Stimulated activated CD8-positive, alpha-beta memory T cell treated with anti-CD3 and anti-CD28 coated beads, Interleukin-12 subunit alpha, Interleukin-12 subunit beta, amount 100 ng/mL, for 24 hours (primary cell): Measurements from ENCODE around the gene FHIP1A.

ENCODE experiments used
- DNase-seq: peaks from one replicate; pipeline ENCODE4 v3.0.0-alpha.2; 2020; ENCODE audit errors: extremely low read depth

Gene FHIP1A

GRCh38 chr4:151417766-151418376, 8.9 kb downstream of the FHIP1A start:
- no peak for DNase-seq

DNA sequence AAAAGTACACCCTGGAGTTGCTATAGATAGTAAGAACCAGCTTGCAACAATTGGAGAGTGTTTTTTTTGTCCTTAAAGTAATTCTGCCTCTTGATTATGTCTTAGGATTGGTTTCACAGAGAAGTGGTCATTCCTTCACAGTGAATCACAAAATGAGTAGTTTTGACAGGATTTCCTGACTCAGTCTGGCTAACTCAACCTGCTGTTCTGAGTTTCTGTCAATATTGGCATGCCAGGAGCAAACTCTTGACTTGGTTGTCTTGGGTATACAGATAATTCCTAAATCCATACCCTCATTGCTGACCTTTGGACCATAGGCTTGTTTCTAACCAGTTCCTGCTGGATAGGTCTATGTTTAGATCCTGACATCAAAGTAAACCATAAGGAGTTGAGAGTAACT, 9.4 kb downstream of the FHIP1A start:
- DNase-seq: no peak

DNA sequence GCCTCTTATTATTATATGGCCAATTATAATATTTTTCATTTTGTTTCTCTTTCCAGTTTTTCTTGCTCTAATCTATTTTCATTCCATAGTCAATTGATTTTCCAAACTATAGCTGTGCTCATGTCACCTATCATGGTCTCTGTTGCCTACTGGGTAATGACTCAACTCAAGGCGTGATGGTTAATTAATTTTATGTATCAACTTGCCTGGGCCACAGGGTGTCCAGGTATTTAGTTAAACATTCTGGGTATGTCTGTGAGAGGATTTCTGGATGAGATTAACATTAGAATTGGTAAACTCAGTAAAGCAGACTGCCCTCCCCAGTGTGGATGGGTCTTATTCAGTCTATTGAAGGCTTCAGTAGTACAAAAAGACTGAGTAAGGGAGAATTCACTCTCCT, 9.9 kb downstream of the FHIP1A start:
- no peak for DNase-seq

GRCh38 chr4:151420250-151420807, 11.4 kb downstream of the FHIP1A start:
- no peak for DNase-seq

DNA sequence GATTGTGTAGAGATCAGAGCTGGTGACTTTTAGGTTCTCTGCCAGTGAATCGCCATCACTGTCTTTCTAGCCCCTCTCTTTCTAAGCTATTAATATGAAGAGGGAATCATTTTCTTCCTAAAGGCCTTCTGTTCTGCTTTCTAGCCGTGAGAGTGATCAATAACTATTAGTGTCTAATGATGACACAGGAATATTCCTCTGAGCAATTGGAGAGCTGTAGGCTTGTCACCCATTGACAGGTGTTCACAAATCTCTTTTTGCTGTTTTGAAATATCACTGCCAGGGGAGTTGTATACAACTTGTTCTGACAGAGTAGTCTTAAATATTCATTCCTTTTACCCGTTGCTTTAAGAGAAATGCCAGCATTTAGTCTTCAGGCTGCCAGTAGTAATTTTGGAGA, 13.9 kb downstream of the FHIP1A start:
- no peak for DNase-seq

- DNase-seq: no peak
These were observed 17.5 kb downstream of the FHIP1A start for GRCh38 chr4:151426513-151426912.

DNA sequence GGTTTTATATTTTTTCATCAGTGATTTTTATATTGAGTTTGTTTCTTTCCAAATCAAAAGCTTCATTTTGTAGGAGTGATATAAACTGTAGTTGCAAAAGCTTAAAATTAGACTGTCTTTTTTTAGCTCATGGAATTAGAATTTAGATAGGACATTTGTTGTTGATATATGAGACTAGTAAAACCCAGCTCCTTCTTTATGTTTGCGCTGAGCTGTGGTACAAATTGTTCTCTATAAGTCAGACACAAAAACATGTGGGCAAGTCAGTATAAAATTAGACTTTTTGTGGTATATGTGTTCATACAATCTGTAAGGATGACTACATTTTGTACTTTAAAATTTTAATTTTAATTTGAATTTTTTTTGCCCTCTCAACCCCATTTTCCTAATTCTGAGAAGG, 18.3 kb downstream of the FHIP1A start:
- no peak for DNase-seq

DNA sequence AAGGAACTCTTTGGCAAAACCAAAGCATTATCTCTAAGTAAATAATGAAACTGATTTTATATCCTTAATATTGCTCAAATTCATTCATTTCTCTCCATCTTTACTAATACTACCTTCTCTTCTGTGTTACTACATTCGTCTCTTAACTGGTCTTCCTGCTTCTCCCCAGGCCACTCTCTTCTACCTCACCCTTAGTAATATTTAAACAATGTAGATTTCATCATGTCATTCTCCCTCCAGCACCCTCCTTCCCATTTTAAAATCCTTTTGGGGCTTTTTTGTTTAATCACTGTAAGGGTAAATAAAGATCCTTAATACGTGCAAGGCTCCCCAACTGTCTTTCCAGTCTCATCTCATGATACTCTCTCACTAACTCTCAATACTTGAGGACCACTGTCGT, 19.4 kb downstream of the FHIP1A start:
- no peak for DNase-seq

- no peak for DNase-seq
These were observed 21.1 kb downstream of the FHIP1A start for GRCh38 chr4:151429957-151430570.

- no peak for DNase-seq
These were observed 21.9 kb downstream of the FHIP1A start for GRCh38 chr4:151430740-151431457.

- no peak for DNase-seq
These were observed 22.8 kb downstream of the FHIP1A start for GRCh38 chr4:151431728-151432127.

GRCh38 chr4:151432654-151433053, 23.7 kb downstream of the FHIP1A start:
- DNase-seq: no peak

DNA sequence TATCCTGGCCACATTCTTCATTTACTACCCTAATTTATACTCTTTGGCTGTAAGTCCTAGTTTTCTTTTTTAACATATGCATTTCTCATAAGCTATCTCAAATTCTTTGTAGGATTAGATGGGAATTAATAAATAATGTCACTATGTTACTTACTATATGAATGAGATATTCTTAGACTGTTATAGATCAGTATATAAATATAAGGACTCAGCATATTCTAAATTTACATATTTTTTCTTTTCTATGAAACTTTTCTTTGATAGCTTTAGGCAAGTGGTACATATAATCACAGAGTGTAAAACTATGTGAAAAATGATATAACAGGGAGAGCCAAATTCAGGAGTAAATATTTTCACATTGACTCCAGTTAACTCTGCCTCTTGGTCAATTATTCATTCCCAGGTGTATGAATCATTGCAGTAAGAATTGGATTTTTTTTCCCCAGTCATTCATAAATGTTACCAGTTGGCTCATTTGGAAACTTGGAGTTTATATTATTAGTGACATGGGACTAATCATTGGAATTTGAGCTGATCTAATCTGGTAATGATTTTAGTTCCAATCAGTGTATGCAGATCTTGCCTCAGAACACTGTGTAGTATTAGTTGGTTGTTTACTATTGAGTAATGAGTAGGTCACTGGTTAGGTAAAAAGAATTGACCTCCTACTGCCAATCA, 25.3 kb downstream of the FHIP1A start:
- no peak for DNase-seq

- no peak for DNase-seq
These were observed 27.1 kb downstream of the FHIP1A start for GRCh38 chr4:151436093-151436518.

DNA sequence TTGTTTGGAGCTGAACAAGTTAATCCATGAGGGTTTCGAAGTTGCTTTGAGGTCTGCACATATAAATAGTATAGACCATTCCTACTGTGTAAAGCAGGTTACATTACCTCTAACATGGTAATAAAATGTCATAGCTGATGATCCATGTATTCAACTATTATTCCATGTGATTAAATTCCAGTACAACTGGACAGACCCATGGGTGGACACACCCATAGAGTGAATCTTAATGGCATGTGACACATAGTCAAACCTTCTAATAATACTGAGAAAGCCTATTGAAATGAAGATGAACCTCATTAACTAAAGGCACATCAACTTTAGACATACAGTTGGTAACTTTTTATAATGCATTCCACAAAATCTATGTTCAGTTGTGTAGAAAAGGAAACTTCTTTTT, 28.5 kb downstream of the FHIP1A start:
- no peak for DNase-seq

GRCh38 chr4:151438154-151438553, 29.2 kb downstream of the FHIP1A start:
- DNase-seq: no peak

- no peak for DNase-seq
These were observed 30.3 kb downstream of the FHIP1A start for GRCh38 chr4:151439320-151439719.

GRCh38 chr4:151442002-151442401, 33.0 kb downstream of the FHIP1A start:
- no peak for DNase-seq

GRCh38 chr4:151443247-151443646, 34.3 kb downstream of the FHIP1A start:
- no peak for DNase-seq

DNA sequence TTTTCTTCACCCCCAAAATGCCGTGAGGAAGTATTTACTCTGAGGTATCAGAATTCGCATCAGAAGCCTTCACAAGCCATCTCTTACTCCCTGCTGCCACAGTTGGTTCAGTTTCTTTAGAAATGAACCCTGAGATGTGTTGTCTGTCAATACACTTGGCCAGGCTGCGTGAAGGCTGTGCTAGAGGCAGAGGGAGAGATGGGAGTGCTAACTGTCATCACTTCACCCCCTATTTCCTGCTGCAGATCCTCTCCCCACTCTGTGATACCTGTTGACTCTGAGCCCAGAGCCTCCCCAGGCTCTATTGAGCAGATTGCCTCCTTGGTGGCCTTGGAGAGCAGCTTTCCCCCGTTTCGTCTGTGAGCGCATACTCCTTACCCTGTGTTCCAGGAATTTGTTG, 34.8 kb downstream of the FHIP1A start:
- DNase-seq: no peak

DNA sequence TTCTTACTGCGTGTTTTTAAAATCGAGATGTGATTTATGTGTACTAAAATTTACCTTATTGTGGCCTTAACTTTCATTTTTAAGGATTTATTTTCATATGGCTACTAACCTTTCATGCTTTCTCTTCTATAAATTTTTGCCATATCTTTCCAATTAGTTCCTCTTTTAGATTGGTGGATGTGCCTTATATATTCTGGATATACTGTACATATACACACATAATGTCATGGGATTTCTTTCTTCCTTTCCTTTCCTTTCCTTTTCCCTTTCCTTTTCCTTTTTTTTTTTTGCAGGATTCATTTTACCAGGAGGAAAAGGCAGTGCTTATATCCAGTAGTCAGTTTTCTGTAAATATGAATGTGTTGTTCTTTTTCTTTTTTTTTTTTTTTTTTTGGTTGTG, 37.2 kb downstream of the FHIP1A start:
- DNase-seq: no peak

GRCh38 chr4:151454513-151454912, 45.5 kb downstream of the FHIP1A start:
- DNase-seq: no peak
